ENCODE data around the gene GGACT. TPM values are rescaled to one million over a fixed set of nuclear protein-coding genes. Genes with fewer than 3 reads are reported as not detected.

The GGACT gene
- total RNA-seq, 2 experiments from 2014 or later = 3.1 to 3.5 TPM

DNA sequence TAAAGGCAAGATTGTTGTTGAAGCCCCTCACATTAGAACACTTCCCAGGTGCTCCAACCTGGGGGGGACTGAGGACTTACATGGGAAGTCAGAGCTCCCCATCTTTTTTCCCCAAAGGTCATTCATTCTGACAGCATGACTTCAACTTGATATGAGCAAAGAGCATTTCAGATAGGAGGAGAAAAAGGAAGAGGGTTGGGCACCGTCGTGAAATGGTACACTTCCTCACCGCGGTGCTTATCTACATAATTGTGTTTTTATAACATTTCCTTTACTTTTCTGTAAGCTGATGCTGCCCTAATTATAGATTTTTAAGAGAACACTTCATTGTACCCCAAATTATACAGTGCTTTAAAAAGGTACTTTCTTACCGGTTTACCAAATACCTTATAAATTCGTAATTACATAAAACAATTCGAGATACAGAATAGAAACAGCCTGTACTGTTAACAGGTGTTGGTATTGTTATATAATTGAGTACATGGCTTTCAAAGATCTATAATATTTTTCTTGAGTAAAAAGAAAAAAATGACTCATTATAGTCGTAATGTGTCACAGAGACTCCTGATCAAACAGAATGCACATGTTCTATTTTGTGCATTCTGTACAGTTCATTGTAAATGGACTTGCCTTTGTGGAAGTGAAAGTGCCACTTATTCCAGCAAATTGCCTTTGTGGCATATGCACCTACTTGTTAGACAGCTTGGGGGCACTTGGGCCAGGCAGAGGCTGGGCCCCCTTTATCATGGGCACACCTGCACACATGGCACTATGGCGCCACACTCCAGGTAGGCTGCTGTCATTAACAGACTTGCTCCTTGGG lies 81.8 kb downstream of the GGACT start:
- Mint-ChIP-seq H3K36me3 (ENCODE audit: low read depth) (no peaks in the 10 kb centered on the region), H3K4me3 (no peak overlapping the region), H3K27me3 (ENCODE audit: low read depth) (no peaks in the 10 kb centered on the region), H3K27ac (peak overlapping the region; percentile 68), H3K9me3 (ENCODE audit: insufficient read depth) (no peaks in the 10 kb centered on the region), H3K4me1 (ENCODE audit: low read depth) (peaks cover 13% of the 10 kb centered on the region)
- ATAC-seq = no peak
- DNase-seq = no peak
- POLR2A ChIA-PET = no interaction called here
- CTCF ChIA-PET = no interaction called here

- ChIA-PET CTCF (no interaction called here), POLR2A (no interaction called here)
- H3K9me3 Mint-ChIP-seq (ENCODE audit: insufficient read depth) = no peaks in the 10 kb centered on the region
- peak overlapping the region; percentile 76 for H3K27ac Mint-ChIP-seq
- peak overlapping the region; percentile 47 for H3K4me3 Mint-ChIP-seq
- peaks cover 13% of the 10 kb centered on the region for H3K4me1 Mint-ChIP-seq (ENCODE audit: low read depth)
- ATAC-seq = peak; percentile 36
- no peaks in the 10 kb centered on the region for H3K36me3 Mint-ChIP-seq (ENCODE audit: low read depth)
- no peak for DNase-seq
- H3K27me3 Mint-ChIP-seq (ENCODE audit: low read depth) = no peaks in the 10 kb centered on the region
Measured at GRCh38 chr13:100506154-100506553, 82.4 kb downstream of the GGACT start.

DNA sequence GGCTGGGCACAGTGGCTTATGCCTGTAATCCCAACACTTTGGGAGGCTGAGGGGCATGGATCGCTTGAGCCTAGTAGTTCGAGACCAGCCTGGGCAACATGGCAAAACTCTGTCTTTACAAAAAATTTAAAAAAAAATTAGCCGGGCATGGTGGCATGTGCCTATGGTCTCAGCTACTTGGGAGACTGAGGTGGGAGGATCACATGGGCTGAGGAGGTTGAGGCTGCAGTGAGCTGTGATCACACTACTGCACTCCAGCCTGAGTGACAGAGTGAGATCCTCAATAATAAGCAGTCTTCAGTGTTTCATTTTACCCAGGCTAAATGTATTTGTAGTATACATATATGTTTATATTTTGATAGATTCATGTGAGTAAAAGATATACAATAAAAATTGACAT lies 85.0 kb downstream of the GGACT start:
- Mint-ChIP-seq H3K9me3 (ENCODE audit: insufficient read depth) (no peaks in the 10 kb centered on the region), H3K36me3 (ENCODE audit: low read depth) (no peaks in the 10 kb centered on the region), H3K4me1 (ENCODE audit: low read depth) (peaks cover 13% of the 10 kb centered on the region), H3K27me3 (ENCODE audit: low read depth) (no peaks in the 10 kb centered on the region), H3K4me3 (no peak overlapping the region), H3K27ac (no peak overlapping the region)
- ATAC-seq = no peak
- POLR2A ChIA-PET = no interaction called here
- CTCF ChIA-PET = interaction anchor here (1.9 kb wide), 1 partner anchor 12 kb away, joined by 6 read pairs; no protein-coding TSS in a partner anchor
- DNase-seq = no peak

DNA sequence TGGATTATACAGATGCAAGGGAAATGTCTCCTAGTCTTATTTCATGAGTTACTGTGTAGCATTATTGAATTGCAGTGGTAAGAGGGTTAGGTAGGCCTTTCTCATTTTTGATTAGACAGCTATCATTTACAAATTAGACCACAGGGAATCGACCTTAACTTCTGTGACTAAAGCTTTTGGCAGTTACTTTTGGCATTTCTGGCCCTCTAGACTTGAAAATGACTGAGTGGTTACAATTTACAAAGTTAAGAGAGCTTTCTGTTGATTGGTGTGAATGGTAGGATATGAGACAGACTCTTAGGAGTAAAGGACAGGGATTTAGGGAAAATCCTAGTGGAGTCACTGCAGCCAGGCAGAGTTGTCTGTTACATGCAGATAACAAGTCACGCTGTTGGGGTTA lies 86.1 kb downstream of the GGACT start:
- DNase-seq (no peak), ATAC-seq (no peak)
- ChIA-PET CTCF (no interaction called here), POLR2A (no interaction called here)
- no peak overlapping the region for H3K4me3 Mint-ChIP-seq
- no peak overlapping the region for H3K27ac Mint-ChIP-seq
- H3K27me3 Mint-ChIP-seq (ENCODE audit: low read depth) = no peaks in the 10 kb centered on the region
- H3K4me1 Mint-ChIP-seq (ENCODE audit: low read depth) = peaks cover 13% of the 10 kb centered on the region
- no peaks in the 10 kb centered on the region for H3K9me3 Mint-ChIP-seq (ENCODE audit: insufficient read depth)
- H3K36me3 Mint-ChIP-seq (ENCODE audit: low read depth) = no peaks in the 10 kb centered on the region

- POLR2A ChIA-PET = no interaction called here
- H3K4me1 Mint-ChIP-seq (ENCODE audit: low read depth) = no peaks in the 10 kb centered on the region
- DNase-seq = no peak
- no peaks in the 10 kb centered on the region for H3K36me3 Mint-ChIP-seq (ENCODE audit: low read depth)
- H3K9me3 Mint-ChIP-seq (ENCODE audit: insufficient read depth) = no peaks in the 10 kb centered on the region
- no peak overlapping the region for H3K27ac Mint-ChIP-seq
- CTCF ChIA-PET = no interaction called here
- H3K27me3 Mint-ChIP-seq (ENCODE audit: low read depth) = no peaks in the 10 kb centered on the region
- H3K4me3 Mint-ChIP-seq = no peak overlapping the region
- ATAC-seq = no peak
Measured at GRCh38 chr13:100497389-100497788, 91.2 kb downstream of the GGACT start.

DNA sequence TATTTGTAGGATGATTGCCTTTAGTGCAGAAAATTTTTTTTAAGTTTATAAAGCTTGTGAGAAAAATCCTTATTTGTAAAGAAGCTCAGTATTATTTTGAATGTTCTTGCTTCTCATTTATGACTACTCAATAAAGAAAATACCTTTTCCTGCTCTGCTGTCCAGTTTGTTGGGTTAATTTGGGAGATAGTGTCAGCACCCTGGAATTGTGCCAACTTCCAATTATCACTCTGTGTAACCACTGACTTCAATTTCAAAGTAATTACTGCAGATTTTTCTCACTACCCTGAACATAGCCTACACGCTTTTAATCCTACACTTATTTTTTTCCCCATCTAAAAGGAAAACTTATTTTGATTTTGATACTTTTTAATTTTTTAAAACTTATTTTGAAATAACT lies 93.1 kb downstream of the GGACT start:
- Mint-ChIP-seq H3K4me3 (no peak overlapping the region), H3K9me3 (ENCODE audit: insufficient read depth) (no peaks in the 10 kb centered on the region), H3K4me1 (ENCODE audit: low read depth) (no peaks in the 10 kb centered on the region), H3K27ac (no peak overlapping the region), H3K36me3 (ENCODE audit: low read depth) (no peaks in the 10 kb centered on the region), H3K27me3 (ENCODE audit: low read depth) (no peaks in the 10 kb centered on the region)
- ATAC-seq (no peak), DNase-seq (no peak)
- CTCF ChIA-PET = no interaction called here
- POLR2A ChIA-PET = no interaction called here

GRCh38 chr13:100493418-100493817 lies 95.2 kb downstream of the GGACT start:
- DNase-seq (no peak), ATAC-seq (no peak)
- ChIA-PET CTCF (no interaction called here), POLR2A (no interaction called here)
- no peaks in the 10 kb centered on the region for H3K27me3 Mint-ChIP-seq (ENCODE audit: low read depth)
- no peak overlapping the region for H3K4me3 Mint-ChIP-seq
- H3K36me3 Mint-ChIP-seq (ENCODE audit: low read depth) = no peaks in the 10 kb centered on the region
- no peaks in the 10 kb centered on the region for H3K9me3 Mint-ChIP-seq (ENCODE audit: insufficient read depth)
- H3K27ac Mint-ChIP-seq = no peak overlapping the region
- no peaks in the 10 kb centered on the region for H3K4me1 Mint-ChIP-seq (ENCODE audit: low read depth)

- Mint-ChIP-seq H3K4me3 (no peak overlapping the region), H3K9me3 (ENCODE audit: insufficient read depth) (no peaks in the 10 kb centered on the region), H3K4me1 (ENCODE audit: low read depth) (no peaks in the 10 kb centered on the region), H3K27ac (no peak overlapping the region), H3K27me3 (ENCODE audit: low read depth) (no peaks in the 10 kb centered on the region), H3K36me3 (ENCODE audit: low read depth) (no peaks in the 10 kb centered on the region)
- ChIA-PET CTCF (interaction anchor here (1.6 kb wide), 1 partner anchor 256 kb away, joined by 3 read pairs; no protein-coding TSS in a partner anchor), POLR2A (no interaction called here)
- DNase-seq (no peak), ATAC-seq (no peak)
Measured at GRCh38 chr13:100491164-100491842, 97.3 kb downstream of the GGACT start.

DNA sequence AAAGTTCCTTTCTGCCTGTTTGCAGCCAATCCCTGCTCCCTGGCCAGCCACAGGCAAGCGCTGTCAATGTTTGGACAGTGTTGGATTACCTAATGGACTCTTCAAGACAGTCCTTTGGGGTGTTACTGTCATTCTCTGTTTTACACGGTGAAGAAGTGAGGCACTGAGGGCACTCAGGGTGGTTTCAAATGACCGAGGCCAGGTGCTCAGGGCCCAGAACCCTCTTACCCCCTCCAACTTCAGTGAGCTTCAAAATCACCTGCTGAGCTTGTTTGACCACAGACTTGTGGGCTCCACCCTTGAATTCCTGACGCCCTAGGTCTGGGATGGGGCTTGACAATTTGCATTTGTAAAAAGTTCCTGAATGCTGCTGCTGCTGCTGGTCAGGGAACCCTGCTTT lies 97.9 kb downstream of the GGACT start:
- H3K36me3 Mint-ChIP-seq (ENCODE audit: low read depth) = no peaks in the 10 kb centered on the region
- ATAC-seq = no peak
- POLR2A ChIA-PET = no interaction called here
- no peak overlapping the region for H3K27ac Mint-ChIP-seq
- no peak for DNase-seq
- no peak overlapping the region for H3K4me3 Mint-ChIP-seq
- no peaks in the 10 kb centered on the region for H3K27me3 Mint-ChIP-seq (ENCODE audit: low read depth)
- H3K4me1 Mint-ChIP-seq (ENCODE audit: low read depth) = peaks cover 2% of the 10 kb centered on the region
- no peaks in the 10 kb centered on the region for H3K9me3 Mint-ChIP-seq (ENCODE audit: insufficient read depth)
- CTCF ChIA-PET = interaction anchor here (1.6 kb wide), 1 partner anchor 255 kb away, joined by 3 read pairs; no protein-coding TSS in a partner anchor

GRCh38 chr13:100485265-100485664 lies 103.3 kb downstream of the GGACT start:
- DNase-seq = no peak
- CTCF ChIA-PET = interaction anchor here (2.5 kb wide), 1 partner anchor 15 kb away, joined by 6 read pairs; no protein-coding TSS in a partner anchor
- Mint-ChIP-seq H3K4me3 (no peak overlapping the region), H3K27ac (peak overlapping the region; percentile 78), H3K9me3 (ENCODE audit: insufficient read depth) (no peaks in the 10 kb centered on the region), H3K27me3 (ENCODE audit: low read depth) (no peaks in the 10 kb centered on the region), H3K36me3 (ENCODE audit: low read depth) (no peaks in the 10 kb centered on the region), H3K4me1 (ENCODE audit: low read depth) (peaks cover 31% of the 10 kb centered on the region)
- POLR2A ChIA-PET = no interaction called here
- no peak for ATAC-seq

- Mint-ChIP-seq H3K9me3 (ENCODE audit: insufficient read depth) (no peaks in the 10 kb centered on the region), H3K27ac (peak overlapping the region; percentile 78), H3K4me3 (no peak overlapping the region), H3K4me1 (ENCODE audit: low read depth) (peaks cover 31% of the 10 kb centered on the region), H3K27me3 (ENCODE audit: low read depth) (no peaks in the 10 kb centered on the region), H3K36me3 (ENCODE audit: low read depth) (no peaks in the 10 kb centered on the region)
- no peak for DNase-seq
- ChIA-PET CTCF (interaction anchor here (2.5 kb wide), 1 partner anchor 14 kb away, joined by 6 read pairs; no protein-coding TSS in a partner anchor), POLR2A (no interaction called here)
- peak; percentile 51 for ATAC-seq
Measured at GRCh38 chr13:100484702-100485101, 103.9 kb downstream of the GGACT start.

DNA sequence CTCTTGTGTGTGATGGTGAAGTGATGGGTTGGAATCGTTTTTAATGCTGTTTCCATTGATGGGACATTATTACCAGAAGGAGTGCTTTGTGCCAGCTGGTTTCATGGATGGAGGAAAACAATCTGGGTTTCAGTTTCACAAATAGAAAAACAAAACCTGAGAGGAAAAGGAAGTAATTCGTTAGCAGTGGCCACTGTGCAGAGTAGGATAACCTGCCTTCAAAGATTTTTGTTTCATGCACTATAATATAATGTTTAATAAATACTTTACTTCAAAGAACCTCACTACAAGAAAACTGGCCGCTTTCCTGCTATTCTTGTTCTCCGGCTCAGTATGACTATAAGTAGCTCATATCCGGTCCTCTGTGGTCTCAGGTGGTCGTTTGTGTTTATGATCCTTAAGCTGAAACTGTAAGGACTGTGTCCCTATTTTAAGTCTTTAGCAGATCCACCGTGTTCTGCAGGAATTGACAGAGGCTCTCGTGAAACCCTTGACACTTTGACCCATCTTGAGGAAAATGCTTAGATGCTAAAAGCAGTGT lies 104.7 kb downstream of the GGACT start:
- no peak for DNase-seq
- Mint-ChIP-seq H3K27me3 (ENCODE audit: low read depth) (no peaks in the 10 kb centered on the region), H3K4me1 (ENCODE audit: low read depth) (peaks cover 31% of the 10 kb centered on the region), H3K27ac (peak overlapping the region; percentile 78), H3K4me3 (no peak overlapping the region), H3K36me3 (ENCODE audit: low read depth) (no peaks in the 10 kb centered on the region), H3K9me3 (ENCODE audit: insufficient read depth) (no peaks in the 10 kb centered on the region)
- ChIA-PET CTCF (interaction anchor here (2.5 kb wide), 1 partner anchor 13 kb away, joined by 6 read pairs; no protein-coding TSS in a partner anchor), POLR2A (no interaction called here)
- ATAC-seq = no peak

Measured in activated CD8-positive, alpha-beta T cell treated with anti-CD3 and anti-CD28 coated beads, Interleukin-2, amount 10 ng/mL, durations not matched to agents 7 days and 5 days (primary cell).